Glutamatergic neuron (in vitro differentiated cells): ENCODE data around the gene PCED1A. TPM values are rescaled to one million over a fixed set of nuclear protein-coding genes. Genes with fewer than 3 reads are reported as not detected.
A peak's percentile ranks its signal among the peaks of the same experiment; 100 is the strongest.

Experiments used
- DNase-seq: peaks from one replicate; pipeline ENCODE4 v3.0.0; 2022
- H3K27ac Mint-ChIP-seq: one replicate; pipeline ENCODE4 v1.8.0; 2020; ENCODE audit warnings: mild to moderate bottlenecking, mixed read lengths, inconsistent platforms; ENCODE audit not compliant: unreplicated experiment
- H3K27me3 Mint-ChIP-seq: one replicate; pipeline ENCODE4 v1.8.0; 2020; ENCODE audit warnings: mild to moderate bottlenecking, moderate library complexity, mixed read lengths, inconsistent platforms; ENCODE audit not compliant: unreplicated experiment
- H3K36me3 Mint-ChIP-seq: one replicate; pipeline ENCODE4 v1.8.0; 2020; ENCODE audit warnings: mild to moderate bottlenecking, mixed read lengths, inconsistent platforms; ENCODE audit not compliant: unreplicated experiment
- H3K4me1 Mint-ChIP-seq: one replicate; pipeline ENCODE4 v1.8.0; 2020; ENCODE audit warnings: mild to moderate bottlenecking, low read depth, mixed read lengths, inconsistent platforms; ENCODE audit not compliant: unreplicated experiment
- H3K4me3 Mint-ChIP-seq: one replicate; pipeline ENCODE4 v1.8.0; 2020; ENCODE audit warnings: mild to moderate bottlenecking, mixed read lengths, inconsistent platforms; ENCODE audit not compliant: unreplicated experiment
- H3K9me3 Mint-ChIP-seq: one replicate; pipeline ENCODE4 v1.8.0; 2020; ENCODE audit warnings: mild to moderate bottlenecking, moderate library complexity, mixed read lengths, inconsistent platforms; ENCODE audit not compliant: unreplicated experiment
- CTCF ChIP-seq: fragments of 200-600 bp; sonication (generic); IDR thresholded peaks from one replicate; pipeline ENCODE4 v1.5.0; 2021; ENCODE audit not compliant: partially characterized antibody, unreplicated experiment
- total RNA-seq: library from RNA; stranded (reverse); fragmentation: NEBNext Ultra II Directional; extraction: Animal tissue kit (Norgen Biotek cat#: 25700); gene quantifications from one replicate; pipeline ENCODE4 v1.2.1, GENCODE V29; 2021; ENCODE audit not compliant: unreplicated experiment

PCED1A gene
- total RNA-seq, 1 donor from 2014 or later: 41.6 TPM

- H3K27ac Mint-ChIP-seq: peak overlapping the region; percentile 48
- H3K4me1 Mint-ChIP-seq: peaks cover 4% of the 10 kb centered on the region
- peak; percentile 69 for DNase-seq
- H3K4me3 Mint-ChIP-seq: peak overlapping the region; percentile 93
- TF ChIP-seq CTCF: no peak
- peaks cover 7% of the 10 kb centered on the region for H3K36me3 Mint-ChIP-seq
- peaks cover 2% of the 10 kb centered on the region for H3K9me3 Mint-ChIP-seq
- peaks cover 6% of the 10 kb centered on the region for H3K27me3 Mint-ChIP-seq
These were observed 594 bp upstream of the PCED1A start for GRCh38 chr20:2840967-2841531.

- peaks cover 10% of the 10 kb centered on the region for H3K36me3 Mint-ChIP-seq
- no peak for TF ChIP-seq CTCF
- peaks cover 2% of the 10 kb centered on the region for H3K9me3 Mint-ChIP-seq
- H3K27me3 Mint-ChIP-seq: peaks cover 6% of the 10 kb centered on the region
- DNase-seq: no peak
- no peak overlapping the region for H3K27ac Mint-ChIP-seq
- peaks cover 4% of the 10 kb centered on the region for H3K4me1 Mint-ChIP-seq
- H3K4me3 Mint-ChIP-seq: peak overlapping the region; percentile 85
These were observed 720 bp downstream of the PCED1A start for GRCh38 chr20:2839732-2840137.

- TF ChIP-seq CTCF: no peak
- H3K27ac Mint-ChIP-seq: no peak overlapping the region
- peak overlapping the region; percentile 85 for H3K4me3 Mint-ChIP-seq
- H3K36me3 Mint-ChIP-seq: peaks cover 10% of the 10 kb centered on the region
- H3K27me3 Mint-ChIP-seq: peaks cover 6% of the 10 kb centered on the region
- peaks cover 4% of the 10 kb centered on the region for H3K4me1 Mint-ChIP-seq
- peaks cover 2% of the 10 kb centered on the region for H3K9me3 Mint-ChIP-seq
- no peak for DNase-seq
These were observed 1.4 kb downstream of the PCED1A start for GRCh38 chr20:2838847-2839671.

GRCh38 chr20:2838170-2838797 is 2.2 kb downstream of the PCED1A start:
- H3K4me1 Mint-ChIP-seq: peaks cover 4% of the 10 kb centered on the region
- no peak for DNase-seq
- H3K27me3 Mint-ChIP-seq: peaks cover 6% of the 10 kb centered on the region
- no peak for TF ChIP-seq CTCF
- H3K4me3 Mint-ChIP-seq: no peak overlapping the region
- H3K27ac Mint-ChIP-seq: no peak overlapping the region
- peaks cover 10% of the 10 kb centered on the region for H3K36me3 Mint-ChIP-seq
- peaks cover 2% of the 10 kb centered on the region for H3K9me3 Mint-ChIP-seq
